PC-3 (cell line): ENCODE results near the gene RCHY1. TPM values are rescaled to one million over a fixed set of nuclear protein-coding genes. Genes with fewer than 3 reads are reported as not detected.

Experiments
- ATAC-seq: fragments of 200-7000 bp; cut with Tn5 transposase; 2 replicates; pipeline ENCODE4 v1.9.1; 2020; ENCODE audit warnings: mild to moderate bottlenecking, moderate library complexity
- BruUV-seq: library from RNA; stranded (reverse); fragments of 400-500 nt; replicated peaks from 2 replicates; lab custom pipeline; 2021; lab: Mats Ljungman, UMichigan
- CTCF ChIA-PET: fragments of 300-600 bp; sonication (Branson Sonifier 250); formaldehyde crosslinking; loops from one replicate; lab custom pipeline; 2022; ENCODE audit warnings: antibody characterized with exemption; lab: Charles Lee
- POLR2A ChIA-PET: fragments of 300-600 bp; sonication (Branson Sonifier 250); formaldehyde crosslinking; loops from one replicate; lab custom pipeline; 2022; ENCODE audit warnings: antibody characterized with exemption; ENCODE audit not compliant: unreplicated experiment; lab: Charles Lee
- DNase-seq: peaks from one replicate; pipeline ENCODE4 v3.0.0-alpha.2; 2015
- H2AFZ ChIP-seq: fragments of 300-600 bp; sonication (generic); 2 replicates; pipeline ENCODE4 v1.6.0; 2016; ENCODE audit warnings: antibody characterized with exemption, low read length
- H3F3A ChIP-seq: fragments of 300-600 bp; sonication (generic); one replicate; pipeline ENCODE4 v1.6.0; 2017; ENCODE audit warnings: antibody characterized with exemption, low read length, control low read depth, mild to moderate bottlenecking; ENCODE audit not compliant: unreplicated experiment
- H3K27ac ChIP-seq: fragments of 300-600 bp; sonication (generic); 2 replicates; pipeline ENCODE4 v1.5.1; 2016; ENCODE audit warnings: mild to moderate bottlenecking, low read length
- H3K27me3 ChIP-seq: fragments of 300-600 bp; sonication (generic); 2 replicates; pipeline ENCODE4 v1.6.1; 2016; ENCODE audit warnings: low read length, mixed read lengths
- H3K36me3 ChIP-seq: fragments of 300-600 bp; sonication (generic); 2 replicates; pipeline ENCODE4 v1.6.1; 2016; ENCODE audit warnings: low read depth, mixed run types, low read length, mixed read lengths
- H3K4me1 ChIP-seq: fragments of 300-600 bp; sonication (generic); 2 replicates; pipeline ENCODE4 v1.5.1; 2016; ENCODE audit warnings: low read length; ENCODE audit not compliant: insufficient read depth
- H3K4me2 ChIP-seq: fragments of 300-600 bp; sonication (generic); 2 replicates; pipeline ENCODE4 v1.6.0; 2016; ENCODE audit warnings: low read length
- H3K4me3 ChIP-seq: fragments of 300-600 bp; sonication (generic); 2 replicates; pipeline ENCODE4 v1.5.1; 2016; ENCODE audit warnings: mild to moderate bottlenecking, low read length, mixed read lengths
- H3K79me2 ChIP-seq: fragments of 300-600 bp; sonication (generic); 2 replicates; pipeline ENCODE4 v1.6.1; 2017; ENCODE audit warnings: low read length, mixed read lengths
- H3K9ac ChIP-seq: fragments of 300-600 bp; sonication (generic); 2 replicates; pipeline ENCODE4 v1.6.0; 2016; ENCODE audit warnings: mild to moderate bottlenecking, low read length
- H3K9me2 ChIP-seq: fragments of 300-600 bp; sonication (generic); replicated peaks from 2 replicates; pipeline ENCODE4 v1.6.1; 2016; ENCODE audit warnings: mixed run types, low read length, mixed read lengths
- H3K9me3 ChIP-seq: fragments of 300-600 bp; sonication (generic); 2 replicates; pipeline ENCODE4 v1.6.1; 2016; ENCODE audit warnings: low read length, mixed read lengths
- H4K20me1 ChIP-seq: fragments of 300-600 bp; sonication (generic); 2 replicates; pipeline ENCODE4 v1.6.1; 2016; ENCODE audit warnings: low read length, mixed read lengths
- EZH2 ChIP-seq: fragments of 300-600 bp; sonication (generic); IDR thresholded peaks from one replicate; pipeline ENCODE4 v1.6.1; 2017; ENCODE audit warnings: antibody characterized with exemption, mild to moderate bottlenecking, low read length; ENCODE audit not compliant: unreplicated experiment
- EZH2phosphoT487 ChIP-seq: fragments of 300-600 bp; sonication (generic); IDR thresholded peaks from 2 replicates; pipeline ENCODE4 v1.6.1; 2018; ENCODE audit warnings: mild to moderate bottlenecking, antibody characterized with exemption, low read length, borderline replicate concordance
- intact Hi-C: fragments of 100-400 bp; cut with micrococcal nuclease; formaldehyde crosslinking; loops from 2 replicates; pipeline ENCODE4 v1.9.0; 2023
- total RNA-seq: library from RNA; depleted of rRNA; stranded (reverse); fragments of >200 nt; gene quantifications from 2 replicates; pipeline ENCODE4 v1.2.3, GENCODE V29; 2014
- TF ChIP-seq, protein P1 (sequence below): fragments of 300-600 bp; sonication (generic); conservative IDR thresholded peaks from 2 replicates; pipeline ENCODE4 v1.5.1; 2017; ENCODE audit warnings: antibody characterized with exemption, low read depth, mild to moderate bottlenecking, low read length

RCHY1 gene
- total RNA-seq, 1 experiment from 2014 or later: 18.2 TPM

DNA sequence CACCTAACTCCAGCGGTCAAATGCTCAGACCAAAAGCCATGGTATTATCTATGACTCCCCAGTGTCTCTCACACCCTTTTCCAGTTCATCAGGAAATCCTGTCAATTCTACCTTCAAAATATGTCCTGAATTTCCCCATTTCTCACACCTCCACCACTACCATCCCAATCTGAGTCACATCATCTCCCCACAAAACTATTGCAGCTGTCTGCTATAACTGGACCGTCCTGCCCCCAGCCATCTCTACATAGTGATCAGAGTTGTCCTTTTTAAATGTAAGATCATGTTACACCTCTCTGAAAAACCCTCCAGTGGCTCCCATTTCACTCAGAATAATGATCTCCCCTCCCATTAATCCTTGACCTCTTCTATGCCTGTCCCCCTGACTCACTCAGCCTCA is 34.8 kb upstream of the RCHY1 start:
- Histone ChIP-seq H3K79me2 (no peaks in the 10 kb centered on the region), H3K27me3 (no peaks in the 10 kb centered on the region), H3K4me2 (no peak overlapping the region), H3K9me2 (no peaks in the 10 kb centered on the region), H3K27ac (no peak overlapping the region), H3K4me1 (no peaks in the 10 kb centered on the region), H3K9me3 (no peaks in the 10 kb centered on the region), H3K9ac (no peak overlapping the region), H4K20me1 (no peaks in the 10 kb centered on the region), H2AFZ (no peak overlapping the region), H3F3A (no peaks in the 10 kb centered on the region), H3K4me3 (no peak overlapping the region), H3K36me3 (no peaks in the 10 kb centered on the region)
- ATAC-seq (no peak), DNase-seq (no peak)
- ChIA-PET POLR2A (no interaction called here), CTCF (no interaction called here)
- no peak for TF ChIP-seq EZH2
- TF ChIP-seq EZH2phosphoT487: no peak
- TF ChIP-seq, protein P1, sequence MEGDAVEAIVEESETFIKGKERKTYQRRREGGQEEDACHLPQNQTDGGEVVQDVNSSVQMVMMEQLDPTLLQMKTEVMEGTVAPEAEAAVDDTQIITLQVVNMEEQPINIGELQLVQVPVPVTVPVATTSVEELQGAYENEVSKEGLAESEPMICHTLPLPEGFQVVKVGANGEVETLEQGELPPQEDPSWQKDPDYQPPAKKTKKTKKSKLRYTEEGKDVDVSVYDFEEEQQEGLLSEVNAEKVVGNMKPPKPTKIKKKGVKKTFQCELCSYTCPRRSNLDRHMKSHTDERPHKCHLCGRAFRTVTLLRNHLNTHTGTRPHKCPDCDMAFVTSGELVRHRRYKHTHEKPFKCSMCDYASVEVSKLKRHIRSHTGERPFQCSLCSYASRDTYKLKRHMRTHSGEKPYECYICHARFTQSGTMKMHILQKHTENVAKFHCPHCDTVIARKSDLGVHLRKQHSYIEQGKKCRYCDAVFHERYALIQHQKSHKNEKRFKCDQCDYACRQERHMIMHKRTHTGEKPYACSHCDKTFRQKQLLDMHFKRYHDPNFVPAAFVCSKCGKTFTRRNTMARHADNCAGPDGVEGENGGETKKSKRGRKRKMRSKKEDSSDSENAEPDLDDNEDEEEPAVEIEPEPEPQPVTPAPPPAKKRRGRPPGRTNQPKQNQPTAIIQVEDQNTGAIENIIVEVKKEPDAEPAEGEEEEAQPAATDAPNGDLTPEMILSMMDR: no peak
- BruUV-seq: no TSS peak
- intact Hi-C loops: no loop called here

- no peaks in the 10 kb centered on the region for H3K9me3 ChIP-seq
- no TSS peak for BruUV-seq
- no peak overlapping the region for H3K4me3 ChIP-seq
- TF ChIP-seq EZH2: no peak
- TF ChIP-seq, protein P1: no peak
- no peak for TF ChIP-seq EZH2phosphoT487
- H3K9ac ChIP-seq: no peak overlapping the region
- DNase-seq: no peak
- H2AFZ ChIP-seq: no peak overlapping the region
- no peaks in the 10 kb centered on the region for H3K27me3 ChIP-seq
- H3F3A ChIP-seq: no peaks in the 10 kb centered on the region
- ChIA-PET POLR2A (no interaction called here), CTCF (no interaction called here)
- no peak overlapping the region for H3K27ac ChIP-seq
- no peak for ATAC-seq
- H3K4me2 ChIP-seq: no peak overlapping the region
- H3K9me2 ChIP-seq: no peaks in the 10 kb centered on the region
- intact Hi-C loops: no loop called here
- peaks cover 7% of the 10 kb centered on the region for H3K4me1 ChIP-seq
- H3K79me2 ChIP-seq: no peaks in the 10 kb centered on the region
- no peaks in the 10 kb centered on the region for H4K20me1 ChIP-seq
- H3K36me3 ChIP-seq: no peaks in the 10 kb centered on the region
Measured at GRCh38 chr4:75547647-75548387, 33.6 kb upstream of the RCHY1 start.

DNA sequence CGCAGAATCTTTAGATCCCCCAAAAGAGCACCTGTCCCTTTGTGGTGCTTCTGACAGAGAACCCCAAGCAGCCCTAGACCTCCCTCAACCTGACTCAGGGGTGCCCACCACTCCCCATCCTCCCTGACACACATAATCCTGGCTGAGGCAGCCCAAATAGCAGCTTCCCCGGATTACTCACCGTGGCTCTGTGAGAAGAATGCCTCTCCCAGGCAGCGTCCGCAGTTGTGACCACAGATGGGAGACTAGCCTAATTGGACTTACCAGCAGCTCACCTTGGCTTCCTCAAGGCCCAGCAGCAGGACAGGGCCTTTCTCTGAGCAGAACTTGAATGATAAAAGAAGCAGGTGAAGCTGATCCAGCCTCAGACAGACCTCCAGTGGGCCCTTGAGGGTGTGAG is 31.3 kb upstream of the RCHY1 start:
- Histone ChIP-seq H3K9me2 (no peaks in the 10 kb centered on the region), H4K20me1 (no peaks in the 10 kb centered on the region), H3F3A (no peaks in the 10 kb centered on the region), H3K79me2 (no peaks in the 10 kb centered on the region), H3K9ac (no peak overlapping the region), H2AFZ (no peak overlapping the region), H3K4me2 (no peak overlapping the region), H3K4me1 (peaks cover 14% of the 10 kb centered on the region), H3K27me3 (no peaks in the 10 kb centered on the region), H3K27ac (no peak overlapping the region), H3K36me3 (no peaks in the 10 kb centered on the region), H3K9me3 (no peaks in the 10 kb centered on the region), H3K4me3 (no peak overlapping the region)
- intact Hi-C loops: no loop called here
- DNase-seq (no peak), ATAC-seq (no peak)
- TF ChIP-seq, protein P1: no peak
- no peak for TF ChIP-seq EZH2
- no peak for TF ChIP-seq EZH2phosphoT487
- BruUV-seq: no TSS peak
- POLR2A ChIA-PET: no interaction called here
- CTCF ChIA-PET: no interaction called here
